Measurements from ENCODE around the gene METTL21C. TPM values are rescaled to one million over a fixed set of nuclear protein-coding genes. Genes with fewer than 3 reads are reported as not detected.

The METTL21C gene
- total RNA-seq, 2 donors from 2014 or later: not detected

DNA sequence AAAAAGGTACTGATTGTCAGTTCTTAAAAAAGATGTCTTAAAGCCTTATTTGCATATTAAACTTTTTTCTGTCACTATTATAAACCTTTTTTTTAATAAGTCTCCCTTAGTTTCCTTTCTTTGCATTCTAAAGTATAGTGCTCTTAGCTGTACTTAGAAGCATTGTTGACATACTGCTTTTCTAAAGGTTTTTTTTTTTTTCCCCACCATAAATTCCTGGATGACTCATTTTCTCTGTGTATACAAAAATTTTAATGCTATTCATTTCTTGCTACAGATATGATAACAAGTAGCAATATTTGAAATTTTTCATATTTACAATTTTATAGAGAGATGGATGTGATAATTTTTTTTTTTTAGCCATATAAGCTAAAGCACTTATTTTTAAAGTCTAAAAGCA is 43.5 kb downstream of the METTL21C start:
- no peak overlapping the region for H3K27ac Mint-ChIP-seq
- Histone ChIP-seq H3K27me3 (ENCODE audit: control insufficient read depth, insufficient read depth, low read length, poor library complexity, severe bottlenecking) (no peaks in the 10 kb centered on the region), H3K9ac (ENCODE audit: extremely low read depth, low read length, poor library complexity, severe bottlenecking) (no peak overlapping the region), H3K4me1 (ENCODE audit: control insufficient read depth, insufficient read depth, low read length) (peaks cover 3% of the 10 kb centered on the region), H3K9me3 (ENCODE audit: control insufficient read depth, low read length) (no peaks in the 10 kb centered on the region), H3K4me3 (ENCODE audit: low read length) (no peak overlapping the region), H3K36me3 (ENCODE audit: control insufficient read depth, insufficient read depth, low read length) (peaks cover 91% of the 10 kb centered on the region), H3K27ac (ENCODE audit: low read depth, low read length) (no peak overlapping the region)
- TF ChIP-seq, protein P1, sequence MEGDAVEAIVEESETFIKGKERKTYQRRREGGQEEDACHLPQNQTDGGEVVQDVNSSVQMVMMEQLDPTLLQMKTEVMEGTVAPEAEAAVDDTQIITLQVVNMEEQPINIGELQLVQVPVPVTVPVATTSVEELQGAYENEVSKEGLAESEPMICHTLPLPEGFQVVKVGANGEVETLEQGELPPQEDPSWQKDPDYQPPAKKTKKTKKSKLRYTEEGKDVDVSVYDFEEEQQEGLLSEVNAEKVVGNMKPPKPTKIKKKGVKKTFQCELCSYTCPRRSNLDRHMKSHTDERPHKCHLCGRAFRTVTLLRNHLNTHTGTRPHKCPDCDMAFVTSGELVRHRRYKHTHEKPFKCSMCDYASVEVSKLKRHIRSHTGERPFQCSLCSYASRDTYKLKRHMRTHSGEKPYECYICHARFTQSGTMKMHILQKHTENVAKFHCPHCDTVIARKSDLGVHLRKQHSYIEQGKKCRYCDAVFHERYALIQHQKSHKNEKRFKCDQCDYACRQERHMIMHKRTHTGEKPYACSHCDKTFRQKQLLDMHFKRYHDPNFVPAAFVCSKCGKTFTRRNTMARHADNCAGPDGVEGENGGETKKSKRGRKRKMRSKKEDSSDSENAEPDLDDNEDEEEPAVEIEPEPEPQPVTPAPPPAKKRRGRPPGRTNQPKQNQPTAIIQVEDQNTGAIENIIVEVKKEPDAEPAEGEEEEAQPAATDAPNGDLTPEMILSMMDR (conservative IDR thresholded peaks at IDR 0.05): no peak
- no peaks in the 10 kb centered on the region for H3K27me3 Mint-ChIP-seq (ENCODE audit: insufficient read depth)
- DNase-seq: no peak
- no peaks in the 10 kb centered on the region for H3K4me1 Mint-ChIP-seq
- no peak overlapping the region for H3K4me3 Mint-ChIP-seq
- H3K36me3 Mint-ChIP-seq (ENCODE audit: low read depth): peaks cover 39% of the 10 kb centered on the region
- H3K9me3 Mint-ChIP-seq: no peaks in the 10 kb centered on the region

DNA sequence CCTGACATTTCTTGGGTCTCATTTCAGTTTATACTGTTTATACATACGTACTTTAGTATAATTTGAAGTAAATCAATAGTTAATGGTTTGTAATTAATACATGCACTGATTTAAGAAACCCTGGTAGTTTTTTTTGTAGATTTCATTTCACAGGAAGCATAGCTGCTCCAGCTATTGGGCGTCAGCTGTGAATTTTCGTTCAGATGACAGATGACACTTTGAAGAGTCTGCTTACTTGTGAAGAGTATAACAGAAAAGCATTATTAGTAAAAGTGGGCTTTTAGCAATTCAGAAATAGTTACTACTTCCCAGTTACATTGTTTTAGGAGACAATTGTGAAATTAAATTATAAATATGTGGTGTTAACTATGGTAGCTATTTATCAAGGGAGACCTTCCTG is 44.4 kb downstream of the METTL21C start:
- no peaks in the 10 kb centered on the region for H3K9me3 ChIP-seq (ENCODE audit: control insufficient read depth, low read length)
- H3K4me3 Mint-ChIP-seq: no peak overlapping the region
- TF ChIP-seq, protein P1 (conservative IDR thresholded peaks at IDR 0.05): no peak
- no peaks in the 10 kb centered on the region for H3K4me1 Mint-ChIP-seq
- H3K27me3 ChIP-seq (ENCODE audit: control insufficient read depth, insufficient read depth, low read length, poor library complexity, severe bottlenecking): no peaks in the 10 kb centered on the region
- no peak overlapping the region for H3K9ac ChIP-seq (ENCODE audit: extremely low read depth, low read length, poor library complexity, severe bottlenecking)
- no peak overlapping the region for H3K4me3 ChIP-seq (ENCODE audit: low read length)
- no peaks in the 10 kb centered on the region for H3K27me3 Mint-ChIP-seq (ENCODE audit: insufficient read depth)
- H3K27ac ChIP-seq (ENCODE audit: low read depth, low read length): no peak overlapping the region
- H3K36me3 ChIP-seq (ENCODE audit: control insufficient read depth, insufficient read depth, low read length): peaks cover 91% of the 10 kb centered on the region
- H3K36me3 Mint-ChIP-seq (ENCODE audit: low read depth): peaks cover 46% of the 10 kb centered on the region
- peaks cover 3% of the 10 kb centered on the region for H3K4me1 ChIP-seq (ENCODE audit: control insufficient read depth, insufficient read depth, low read length)
- DNase-seq: no peak
- H3K9me3 Mint-ChIP-seq: no peaks in the 10 kb centered on the region
- no peak overlapping the region for H3K27ac Mint-ChIP-seq
- WGBS, 2 experiments (ENCODE audit: insufficient coverage in 1 of 2, insufficient read length in 1 of 2): 92 to 100% methylated on average over 2 to 3 of the region's 3 CpGs

DNA sequence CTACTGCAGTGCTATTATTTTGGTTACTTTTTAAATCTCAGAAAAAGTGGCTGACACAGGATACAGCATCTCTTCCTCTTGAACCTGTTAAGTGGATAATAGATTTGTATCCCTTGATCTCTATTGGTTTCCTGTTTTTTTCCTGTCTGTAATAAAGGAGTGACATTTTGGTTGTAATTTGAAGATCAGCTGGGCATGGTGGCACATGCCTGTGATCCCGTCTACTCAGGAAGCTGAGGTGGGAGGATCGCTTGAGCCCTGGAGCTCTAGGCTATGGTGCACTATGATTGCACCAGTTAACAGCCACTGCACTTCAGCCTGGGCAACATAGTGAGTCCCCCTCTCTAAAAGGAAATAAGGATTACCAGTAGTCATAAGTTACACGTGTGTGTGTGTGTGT is 46.8 kb downstream of the METTL21C start:
- Histone ChIP-seq H3K9ac (ENCODE audit: extremely low read depth, low read length, poor library complexity, severe bottlenecking) (no peak overlapping the region), H3K27me3 (ENCODE audit: control insufficient read depth, insufficient read depth, low read length, poor library complexity, severe bottlenecking) (no peaks in the 10 kb centered on the region), H3K9me3 (ENCODE audit: control insufficient read depth, low read length) (no peaks in the 10 kb centered on the region), H3K4me3 (ENCODE audit: low read length) (no peak overlapping the region), H3K36me3 (ENCODE audit: control insufficient read depth, insufficient read depth, low read length) (peaks cover 96% of the 10 kb centered on the region), H3K4me1 (ENCODE audit: control insufficient read depth, insufficient read depth, low read length) (no peaks in the 10 kb centered on the region), H3K27ac (ENCODE audit: low read depth, low read length) (no peak overlapping the region)
- DNase-seq: no peak
- H3K4me1 Mint-ChIP-seq: no peaks in the 10 kb centered on the region
- 83 to 93% methylated on average over 2 to 3 of the region's 3 CpGs for WGBS, 2 experiments (ENCODE audit: insufficient coverage in 1 of 2, insufficient read length in 1 of 2)
- no peak overlapping the region for H3K27ac Mint-ChIP-seq
- H3K4me3 Mint-ChIP-seq: no peak overlapping the region
- H3K36me3 Mint-ChIP-seq (ENCODE audit: low read depth): peaks cover 59% of the 10 kb centered on the region
- H3K27me3 Mint-ChIP-seq (ENCODE audit: insufficient read depth): no peaks in the 10 kb centered on the region
- TF ChIP-seq, protein P1 (conservative IDR thresholded peaks at IDR 0.05): no peak
- no peaks in the 10 kb centered on the region for H3K9me3 Mint-ChIP-seq

Measured in endodermal cell (in vitro differentiated cells).